ENCODE measurements around the gene PAX5. TPM values are rescaled to one million over a fixed set of nuclear protein-coding genes. Genes with fewer than 3 reads are reported as not detected.
A peak's percentile ranks its signal among the peaks of the same experiment; 100 is the strongest.
"Not testable (repeated sequence)": the region's sequence is repeated elsewhere in the genome, so short reads cannot be mapped to it uniquely, and the experiment has no call there.

The PAX5 gene
- total RNA-seq, 2 experiments from 2014 or later: 0.95 to 1.1 TPM

- H3K4me1 Mint-ChIP-seq (ENCODE audit: low read depth): peaks cover 39% of the 10 kb centered on the region
- peaks cover 3% of the 10 kb centered on the region for H3K27me3 Mint-ChIP-seq
- DNase-seq (peak; percentile 98), ATAC-seq (peak; percentile 98)
- ChIA-PET POLR2A (interaction anchor here (0.6 to 2.4 kb wide), 6 partner anchors 14 to 261 kb away, joined by 3 to 14 read pairs (median 4); partner anchors contain the start of gene ZCCHC7), CTCF (interaction anchor here (1.0 to 1.4 kb wide), 4 partner anchors 10 to 206 kb away, joined by 3 to 4 read pairs (median 3); partner anchors contain the start of gene ZCCHC7)
- intact Hi-C loops (cut with micrococcal nuclease): no loop called here
- peak overlapping the region; percentile 96 for H3K4me3 Mint-ChIP-seq
- peak overlapping the region; percentile 96 for H3K27ac Mint-ChIP-seq
- H3K36me3 Mint-ChIP-seq (ENCODE audit: low read depth): peaks cover 15% of the 10 kb centered on the region
- no peaks in the 10 kb centered on the region for H3K9me3 Mint-ChIP-seq
- no peak for TF ChIP-seq CTCF (IDR thresholded peaks at IDR 0.05)
These were observed 45.5 kb upstream of the PAX5 start for GRCh38 chr9:37079370-37080164.

GRCh38 chr9:37074790-37075189 lies 40.7 kb upstream of the PAX5 start:
- H3K4me1 Mint-ChIP-seq (ENCODE audit: low read depth); intact Hi-C loops (cut with micrococcal nuclease); H3K4me3 Mint-ChIP-seq; DNase-seq; POLR2A ChIA-PET; H3K36me3 Mint-ChIP-seq (ENCODE audit: low read depth); H3K27ac Mint-ChIP-seq; CTCF ChIA-PET; H3K27me3 Mint-ChIP-seq; ATAC-seq; H3K9me3 Mint-ChIP-seq: not testable (repeated sequence)

GRCh38 chr9:37066139-37066725 lies 32.2 kb upstream of the PAX5 start:
- POLR2A ChIA-PET: interaction anchor here (1.4 kb wide), 1 partner anchor 14 kb away, joined by 5 read pairs; no protein-coding TSS in a partner anchor
- no peak for ATAC-seq

GRCh38 chr9:37062336-37062735 lies 28.3 kb upstream of the PAX5 start:
- TF ChIP-seq CTCF (IDR thresholded peaks at IDR 0.05): no peak
- H3K4me1 Mint-ChIP-seq (ENCODE audit: low read depth): no peaks in the 10 kb centered on the region
- H3K9me3 Mint-ChIP-seq: no peaks in the 10 kb centered on the region
- no peaks in the 10 kb centered on the region for H3K36me3 Mint-ChIP-seq (ENCODE audit: low read depth)
- H3K4me3 Mint-ChIP-seq: no peak overlapping the region
- no peak for DNase-seq
- intact Hi-C loops (cut with micrococcal nuclease): no loop called here
- peaks cover 18% of the 10 kb centered on the region for H3K27me3 Mint-ChIP-seq
- no peak overlapping the region for H3K27ac Mint-ChIP-seq
- ChIA-PET POLR2A (interaction anchor here (1.1 kb wide), 1 partner anchor 294 kb away, joined by 3 read pairs; no protein-coding TSS in a partner anchor), CTCF (no interaction called here)
- ATAC-seq: no peak

More at GRCh38 chr9:37066139-37066725, 32.2 kb upstream of the PAX5 start:
- Mint-ChIP-seq H3K36me3 (ENCODE audit: low read depth) (no peaks in the 10 kb centered on the region), H3K27me3 (peaks cover 14% of the 10 kb centered on the region), H3K4me1 (ENCODE audit: low read depth) (no peaks in the 10 kb centered on the region), H3K27ac (no peak overlapping the region), H3K4me3 (no peak overlapping the region), H3K9me3 (no peaks in the 10 kb centered on the region)
- CTCF ChIA-PET: no interaction called here
- TF ChIP-seq CTCF (IDR thresholded peaks at IDR 0.05): no peak
- intact Hi-C loops (cut with micrococcal nuclease): no loop called here
- DNase-seq: no peak

GRCh38 chr9:37061768-37062167 lies 27.7 kb upstream of the PAX5 start:
- no peaks in the 10 kb centered on the region for H3K36me3 Mint-ChIP-seq (ENCODE audit: low read depth)
- ATAC-seq: no peak
- no peak for DNase-seq
- ChIA-PET POLR2A (interaction anchor here (1.1 kb wide), 1 partner anchor 294 kb away, joined by 3 read pairs; no protein-coding TSS in a partner anchor), CTCF (no interaction called here)
- no peak overlapping the region for H3K27ac Mint-ChIP-seq
- no peak overlapping the region for H3K4me3 Mint-ChIP-seq
- H3K4me1 Mint-ChIP-seq (ENCODE audit: low read depth): no peaks in the 10 kb centered on the region
- peaks cover 18% of the 10 kb centered on the region for H3K27me3 Mint-ChIP-seq
- no peak for TF ChIP-seq CTCF (IDR thresholded peaks at IDR 0.05)
- H3K9me3 Mint-ChIP-seq: no peaks in the 10 kb centered on the region
- intact Hi-C loops (cut with micrococcal nuclease): no loop called here
